Measurements from ENCODE around the gene CCNJL. TPM values are rescaled to one million over a fixed set of nuclear protein-coding genes. Genes with fewer than 3 reads are reported as not detected.

CCNJL gene
- total and polyA plus RNA-seq, 2 experiments from 2014 or later = 28.4 to 29.2 TPM

DNA sequence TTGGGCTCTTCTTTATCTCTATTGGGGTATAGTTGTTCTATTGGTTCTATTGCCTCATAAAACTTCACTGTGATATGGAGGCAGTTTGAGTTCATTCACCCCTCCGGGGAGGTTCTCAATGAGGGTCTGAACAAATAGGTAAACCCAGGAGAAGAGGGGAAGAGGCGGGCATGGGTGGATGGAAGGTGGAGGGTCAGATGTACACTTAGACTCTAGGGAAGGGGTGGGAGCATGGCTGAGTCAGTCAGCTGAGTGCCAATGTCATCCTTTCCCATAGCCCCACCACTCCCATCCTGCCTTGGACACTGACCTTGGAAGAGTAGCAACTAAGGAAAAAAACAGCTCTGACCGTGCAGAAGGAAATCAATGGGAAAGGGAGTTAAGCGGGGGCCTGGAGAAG, 93.0 kb downstream of the CCNJL start:
- ATAC-seq (no peak), DNase-seq (ENCODE audit: low spot score) (no peak)
- Mint-ChIP-seq H3K9me3 (no peaks in the 10 kb centered on the region), H3K4me3 (no peak overlapping the region), H3K27ac (no peak overlapping the region), H3K4me1 (no peaks in the 10 kb centered on the region), H3K27me3 (ENCODE audit: insufficient read depth, low read depth, poor library complexity) (peaks cover 2% of the 10 kb centered on the region), H3K36me3 (ENCODE audit: low read depth) (no peaks in the 10 kb centered on the region)
- Histone ChIP-seq H4K20me1 (replicated peaks; ENCODE audit: insufficient read depth) (no peaks in the 10 kb centered on the region), H3K27ac (ENCODE audit: low read depth) (no peak overlapping the region), H3F3A (replicated peaks; ENCODE audit: low read depth) (no peaks in the 10 kb centered on the region), H3K79me2 (replicated peaks; ENCODE audit: insufficient read depth) (no peaks in the 10 kb centered on the region), H3K4me3 (no peak overlapping the region), H3K4me2 (no peak overlapping the region), H3K36me3 (ENCODE audit: insufficient read depth) (no peaks in the 10 kb centered on the region), H2AFZ (no peak overlapping the region), H3K9me2 (ENCODE audit: insufficient read depth) (no peaks in the 10 kb centered on the region), H3K4me1 (ENCODE audit: insufficient read depth) (no peaks in the 10 kb centered on the region), H3K27me3 (ENCODE audit: insufficient read depth) (no peaks in the 10 kb centered on the region)
- TF ChIP-seq ZNF114 (CRISPR knock-in tag; IDR thresholded peaks at IDR 0.05) (no peak), POLR2AphosphoS5 (IDR thresholded peaks at IDR 0.05; ENCODE audit: low read depth) (no peak), CTCF (conservative IDR thresholded peaks at IDR 0.05; ENCODE audit: low read depth in 2 of 2) (no peak), ETS1 (IDR thresholded peaks at IDR 0.05) (no peak), ZNF331 (CRISPR knock-in tag; IDR thresholded peaks at IDR 0.05; ENCODE audit: low read depth) (no peak), EZH2phosphoT487 (IDR thresholded peaks at IDR 0.05; ENCODE audit: unreplicated experiment) (no peak), STAT1 (IDR thresholded peaks at IDR 0.05; ENCODE audit: unreplicated experiment) (no peak), JUNB (IDR thresholded peaks at IDR 0.05; ENCODE audit: unreplicated experiment) (no peak), CREB1 (CRISPR knock-in tag; IDR thresholded peaks at IDR 0.05; ENCODE audit: low read depth) (no peak), NANOG (IDR thresholded peaks at IDR 0.05; ENCODE audit: borderline replicate concordance) (no peak), ZNF462 (CRISPR knock-in tag; IDR thresholded peaks at IDR 0.05) (no peak), EZH2 (IDR thresholded peaks at IDR 0.05; ENCODE audit: low read depth, unreplicated experiment) (no peak)
- TF ChIP-seq, protein P1, sequence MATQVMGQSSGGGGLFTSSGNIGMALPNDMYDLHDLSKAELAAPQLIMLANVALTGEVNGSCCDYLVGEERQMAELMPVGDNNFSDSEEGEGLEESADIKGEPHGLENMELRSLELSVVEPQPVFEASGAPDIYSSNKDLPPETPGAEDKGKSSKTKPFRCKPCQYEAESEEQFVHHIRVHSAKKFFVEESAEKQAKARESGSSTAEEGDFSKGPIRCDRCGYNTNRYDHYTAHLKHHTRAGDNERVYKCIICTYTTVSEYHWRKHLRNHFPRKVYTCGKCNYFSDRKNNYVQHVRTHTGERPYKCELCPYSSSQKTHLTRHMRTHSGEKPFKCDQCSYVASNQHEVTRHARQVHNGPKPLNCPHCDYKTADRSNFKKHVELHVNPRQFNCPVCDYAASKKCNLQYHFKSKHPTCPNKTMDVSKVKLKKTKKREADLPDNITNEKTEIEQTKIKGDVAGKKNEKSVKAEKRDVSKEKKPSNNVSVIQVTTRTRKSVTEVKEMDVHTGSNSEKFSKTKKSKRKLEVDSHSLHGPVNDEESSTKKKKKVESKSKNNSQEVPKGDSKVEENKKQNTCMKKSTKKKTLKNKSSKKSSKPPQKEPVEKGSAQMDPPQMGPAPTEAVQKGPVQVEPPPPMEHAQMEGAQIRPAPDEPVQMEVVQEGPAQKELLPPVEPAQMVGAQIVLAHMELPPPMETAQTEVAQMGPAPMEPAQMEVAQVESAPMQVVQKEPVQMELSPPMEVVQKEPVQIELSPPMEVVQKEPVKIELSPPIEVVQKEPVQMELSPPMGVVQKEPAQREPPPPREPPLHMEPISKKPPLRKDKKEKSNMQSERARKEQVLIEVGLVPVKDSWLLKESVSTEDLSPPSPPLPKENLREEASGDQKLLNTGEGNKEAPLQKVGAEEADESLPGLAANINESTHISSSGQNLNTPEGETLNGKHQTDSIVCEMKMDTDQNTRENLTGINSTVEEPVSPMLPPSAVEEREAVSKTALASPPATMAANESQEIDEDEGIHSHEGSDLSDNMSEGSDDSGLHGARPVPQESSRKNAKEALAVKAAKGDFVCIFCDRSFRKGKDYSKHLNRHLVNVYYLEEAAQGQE (IDR thresholded peaks at IDR 0.05; ENCODE audit: unreplicated experiment) = no peak
